ENCODE measurements around the gene ETF1.

The ETF1 gene

DNA sequence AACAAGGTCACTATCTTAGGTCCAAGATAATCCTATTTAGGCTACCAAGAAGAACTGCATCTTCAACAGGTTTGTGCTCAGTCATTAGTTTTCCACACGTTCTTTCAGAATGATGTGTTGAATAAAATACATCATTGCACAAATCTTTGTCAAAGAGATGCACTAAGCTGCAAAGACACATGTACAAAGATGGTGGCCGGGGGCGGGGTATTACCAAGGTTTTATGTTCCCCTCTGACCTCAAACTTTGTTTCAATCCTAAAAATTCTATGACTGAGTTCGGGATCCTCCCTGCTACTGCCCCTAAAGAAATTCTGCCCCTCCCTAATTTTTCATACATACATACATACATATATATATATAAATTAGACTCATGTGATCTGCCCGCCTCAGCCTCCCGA is 17.9 kb upstream of the ETF1 start:
- DNase-seq, result no peak

DNA sequence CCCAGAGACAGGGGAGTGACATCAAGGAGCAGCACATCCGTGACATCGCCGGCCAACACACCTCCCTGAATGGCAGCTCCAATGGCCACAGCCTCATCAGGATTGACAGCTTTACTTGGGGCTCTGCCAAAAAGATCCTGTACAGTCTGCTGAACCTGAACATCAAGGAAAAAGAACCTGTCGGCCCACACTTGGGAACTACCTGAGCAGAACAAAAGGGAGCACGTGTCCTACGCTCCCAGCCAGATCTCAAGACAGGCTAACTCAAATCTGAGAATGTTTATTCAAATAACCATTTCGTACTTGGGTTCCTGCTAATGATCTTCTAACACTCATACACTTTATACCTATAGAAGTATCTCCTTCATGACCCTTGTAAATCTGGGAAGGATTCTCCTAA is 16.9 kb upstream of the ETF1 start:
- no peak for DNase-seq

DNA sequence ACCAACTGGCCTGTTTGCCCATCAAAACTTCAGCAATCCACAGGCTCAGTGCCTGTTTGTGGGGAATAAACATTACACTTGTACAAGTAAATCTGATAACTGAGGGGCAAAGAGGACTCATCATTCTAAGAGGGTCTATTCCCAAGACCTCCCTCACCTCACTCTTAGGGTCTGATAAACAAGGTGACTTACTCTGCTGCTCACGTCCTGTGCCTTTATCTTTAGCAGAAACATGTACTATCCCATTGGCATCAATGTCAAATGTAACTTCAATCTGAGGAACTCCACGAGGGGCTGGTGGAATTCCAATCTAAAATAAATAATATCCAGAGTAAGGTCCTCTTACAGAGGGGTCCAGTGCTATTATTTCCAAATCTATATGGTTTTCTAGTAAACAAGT is 14.6 kb upstream of the ETF1 start:
- no peak for DNase-seq

DNA sequence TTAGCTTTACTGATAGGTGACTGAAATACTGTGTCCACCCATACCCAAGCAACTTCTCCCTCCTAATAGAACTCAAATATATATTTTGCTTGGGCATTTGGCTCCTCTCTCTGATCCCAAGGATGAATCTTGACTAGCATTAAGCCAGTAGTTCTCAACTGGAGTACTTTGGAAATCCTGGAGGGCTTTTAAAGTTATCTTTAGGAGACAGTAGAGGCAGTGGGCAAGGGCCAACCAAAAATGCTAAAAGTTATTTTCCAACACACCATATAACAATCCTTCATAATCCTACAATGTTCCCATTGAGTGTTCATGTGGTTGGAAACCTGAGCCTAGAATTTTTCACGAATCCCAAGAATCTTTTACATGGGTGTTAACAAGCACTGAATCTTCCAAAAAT is 11.1 kb upstream of the ETF1 start:
- no peak for DNase-seq

DNA sequence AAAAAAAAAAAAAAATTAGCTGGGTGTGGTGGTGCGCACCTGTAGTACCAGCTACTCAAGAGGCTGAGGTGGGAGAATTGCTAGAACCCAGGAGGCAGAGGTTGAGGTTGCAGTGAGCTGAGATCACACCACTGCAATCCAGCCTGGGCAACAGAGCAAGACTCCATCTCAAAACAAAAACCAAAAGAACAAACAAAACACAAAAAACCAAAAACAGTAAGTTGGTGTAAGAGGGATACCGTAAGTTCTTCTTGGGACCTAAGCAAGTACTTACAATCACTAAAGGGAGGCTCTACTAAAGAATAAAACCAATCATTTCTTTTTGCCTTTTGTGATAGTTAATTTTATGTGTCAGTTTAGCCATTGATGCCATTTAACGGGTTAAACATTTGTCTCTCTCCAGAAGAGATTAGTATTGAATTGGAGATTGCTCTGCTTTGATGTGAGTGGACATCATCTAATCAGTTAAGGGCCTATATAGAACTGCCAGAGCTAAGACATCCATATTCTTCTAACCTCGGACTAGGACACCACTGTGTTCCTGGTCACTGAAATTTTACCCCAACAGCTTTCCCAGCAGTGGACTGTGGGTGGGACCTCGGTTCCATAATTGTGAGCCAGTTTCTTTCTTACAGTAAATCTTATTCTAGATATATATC is 10.5 kb upstream of the ETF1 start:
- no peak for DNase-seq

DNA sequence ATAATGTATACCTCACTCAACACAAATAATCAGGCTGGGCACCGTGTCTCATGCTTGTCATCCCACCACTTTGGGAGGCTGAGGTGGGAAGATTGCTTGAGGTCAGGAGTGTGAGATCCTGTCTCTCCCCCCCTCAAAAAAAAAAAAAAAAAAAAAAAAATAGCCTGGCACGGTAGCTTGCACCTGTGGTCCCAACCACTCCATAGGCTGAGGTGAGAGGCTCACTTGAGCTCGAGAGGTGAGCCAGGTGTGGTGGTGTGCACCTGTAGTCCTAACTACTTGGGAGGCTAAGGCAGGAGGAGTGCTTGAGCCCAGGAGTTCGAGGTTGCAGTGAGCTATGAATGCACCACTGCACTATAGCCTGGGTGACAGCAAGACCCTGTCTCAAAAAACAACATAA is 9.6 kb upstream of the ETF1 start:
- no peak for DNase-seq

DNA sequence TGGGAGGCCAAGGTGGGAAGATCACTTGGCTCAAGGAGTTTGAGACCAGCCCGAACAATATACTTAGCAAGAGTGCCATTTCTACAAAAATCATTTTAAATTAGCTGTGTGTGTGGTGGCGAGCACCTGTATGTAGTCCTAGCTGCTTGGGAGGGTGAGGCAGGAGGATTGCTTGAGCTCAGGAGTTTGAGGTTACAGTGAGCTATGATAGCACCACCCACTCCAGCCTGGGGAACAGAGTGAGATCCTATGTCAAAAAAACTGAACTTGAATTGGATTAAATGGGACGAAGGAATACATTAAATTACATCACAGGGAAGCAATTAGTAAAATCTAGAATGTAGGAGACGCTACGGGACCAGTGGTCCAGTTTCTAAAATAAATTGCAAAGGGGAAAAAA is 6.4 kb upstream of the ETF1 start:
- no peak for DNase-seq

DNA sequence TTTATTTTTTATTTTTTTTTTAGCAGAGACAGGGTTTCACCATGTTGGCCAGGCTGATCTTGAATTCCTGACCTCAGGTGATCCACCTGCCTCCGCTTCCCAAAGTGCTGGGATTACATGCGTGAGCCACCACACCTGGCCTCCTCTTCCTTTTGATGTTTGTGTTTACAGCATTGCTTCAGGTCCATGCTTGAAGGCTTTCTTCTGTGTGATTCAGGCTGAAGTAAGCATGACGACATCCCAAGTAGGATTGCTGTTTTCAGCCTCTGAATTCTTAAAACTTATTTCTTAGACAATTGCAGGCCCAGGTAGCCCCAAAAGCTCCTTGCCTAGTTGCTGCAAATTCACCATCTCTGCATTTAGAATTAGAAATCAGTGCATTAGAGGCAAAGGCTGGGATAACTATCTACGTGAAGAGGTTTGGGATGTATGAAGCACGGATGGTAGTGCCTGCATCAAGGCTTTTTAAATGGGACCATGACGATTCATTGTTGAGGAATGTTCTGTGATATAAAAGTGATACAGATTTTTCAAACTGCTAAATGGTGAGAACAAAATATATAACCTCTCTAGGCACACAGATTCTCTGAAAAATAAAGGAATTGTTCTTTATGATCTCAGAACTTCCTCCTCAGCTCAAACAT is 3.0 kb upstream of the ETF1 start:
- no peak for DNase-seq

DNA sequence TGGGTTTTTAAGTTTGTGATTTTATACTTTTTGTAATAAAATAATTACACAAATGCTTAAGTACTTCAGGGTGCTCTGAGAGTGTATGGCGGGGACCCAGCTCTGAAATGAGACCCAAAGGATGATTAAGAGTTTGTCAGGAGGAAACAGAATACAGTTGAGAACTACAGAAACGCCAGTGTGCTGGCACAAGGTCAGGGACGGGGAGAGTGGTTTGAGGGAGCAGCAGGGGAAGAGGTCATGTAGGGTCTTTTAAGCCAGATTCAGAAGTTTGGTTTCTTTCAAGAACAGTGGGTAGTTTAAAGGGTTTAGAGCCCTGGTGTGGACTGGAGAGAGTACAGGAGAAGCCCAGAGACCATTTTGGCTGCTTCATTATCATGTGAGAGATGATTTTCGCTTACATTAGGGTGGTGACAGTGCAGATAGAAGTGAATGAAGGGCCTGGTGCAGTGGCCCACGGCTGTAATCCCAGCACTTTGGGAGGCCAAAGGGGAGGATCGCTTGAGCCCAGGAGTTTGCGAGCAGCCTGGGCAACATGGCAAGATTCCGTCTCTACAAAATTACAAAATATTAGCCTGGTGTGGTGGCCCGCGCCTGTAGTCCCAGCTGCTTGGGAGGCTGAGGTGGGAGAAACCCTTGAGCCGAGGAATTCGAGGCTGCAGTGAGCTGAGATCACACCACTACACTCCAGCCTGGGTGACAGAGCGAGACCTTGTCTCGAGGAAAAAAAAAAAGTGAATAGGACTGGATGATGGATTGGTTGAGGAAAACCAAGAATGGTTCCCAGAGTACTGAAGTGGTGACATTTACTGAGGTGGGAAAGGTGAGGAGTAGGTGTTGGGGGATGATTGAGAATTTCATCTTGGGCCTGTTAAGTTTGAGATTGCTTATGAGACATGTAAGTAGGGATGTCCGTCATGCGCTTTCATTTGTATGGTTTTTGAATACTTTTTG is 1.4 kb upstream of the ETF1 start:
- DNase-seq, result peak; percentile 39

DNA sequence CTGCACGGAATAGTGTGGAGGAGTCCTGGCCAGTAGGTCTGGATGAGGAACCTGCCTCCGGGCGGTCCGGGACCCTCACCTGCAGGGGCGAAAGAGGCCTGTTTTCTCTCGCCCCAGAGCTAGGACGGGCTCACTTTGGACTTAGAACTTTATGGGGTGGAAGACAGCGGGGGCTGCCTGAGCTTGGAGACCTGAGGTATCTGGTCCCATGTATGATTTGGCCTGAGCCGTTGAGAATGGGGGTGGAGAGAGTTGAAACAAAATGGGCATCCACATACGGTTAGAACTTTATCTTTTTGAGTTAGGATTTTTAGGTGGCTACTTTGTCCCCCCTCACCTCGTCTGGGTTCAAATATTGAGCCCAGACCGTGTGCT is 681 bp upstream of the ETF1 start:
- no peak for DNase-seq

DNA sequence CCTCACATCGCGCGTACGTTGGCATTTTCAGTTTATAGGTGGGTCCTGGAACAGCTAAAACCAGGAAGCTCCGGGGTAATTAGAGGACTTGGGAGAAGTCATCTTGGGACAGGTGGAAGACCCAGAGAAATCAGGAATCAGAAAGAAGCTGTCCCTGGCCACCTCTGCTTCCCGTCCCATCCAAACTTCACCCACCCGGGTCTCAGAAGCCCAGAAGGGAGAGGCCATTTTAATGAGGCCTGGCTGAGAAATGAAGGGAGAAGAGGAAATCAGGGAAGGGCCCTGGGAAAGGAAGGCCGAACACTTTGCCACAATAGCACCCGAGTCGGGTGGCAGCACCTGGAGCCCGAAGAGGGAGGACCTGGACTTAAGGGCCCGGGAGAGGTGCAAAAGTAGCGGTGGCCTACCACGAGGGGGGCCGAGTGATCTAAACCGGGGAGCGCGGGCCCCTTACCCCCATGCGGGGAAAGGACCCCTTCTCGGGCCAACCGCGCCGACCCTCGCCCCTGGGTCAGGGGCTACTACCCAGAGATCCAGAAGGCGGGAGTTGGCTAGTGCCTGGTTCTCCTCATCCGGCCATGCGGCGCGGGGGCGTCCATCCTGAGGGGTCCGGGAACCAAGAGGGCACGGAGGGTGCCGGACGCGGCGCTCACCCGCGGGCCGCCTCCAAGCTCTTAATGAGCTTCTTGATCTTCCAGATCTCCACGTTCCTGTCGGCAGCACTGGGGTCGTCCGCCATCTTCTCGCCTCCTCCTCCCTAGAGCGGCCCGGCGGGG is 668 bp downstream of the ETF1 start:
- DNase-seq, result no peak

DNA sequence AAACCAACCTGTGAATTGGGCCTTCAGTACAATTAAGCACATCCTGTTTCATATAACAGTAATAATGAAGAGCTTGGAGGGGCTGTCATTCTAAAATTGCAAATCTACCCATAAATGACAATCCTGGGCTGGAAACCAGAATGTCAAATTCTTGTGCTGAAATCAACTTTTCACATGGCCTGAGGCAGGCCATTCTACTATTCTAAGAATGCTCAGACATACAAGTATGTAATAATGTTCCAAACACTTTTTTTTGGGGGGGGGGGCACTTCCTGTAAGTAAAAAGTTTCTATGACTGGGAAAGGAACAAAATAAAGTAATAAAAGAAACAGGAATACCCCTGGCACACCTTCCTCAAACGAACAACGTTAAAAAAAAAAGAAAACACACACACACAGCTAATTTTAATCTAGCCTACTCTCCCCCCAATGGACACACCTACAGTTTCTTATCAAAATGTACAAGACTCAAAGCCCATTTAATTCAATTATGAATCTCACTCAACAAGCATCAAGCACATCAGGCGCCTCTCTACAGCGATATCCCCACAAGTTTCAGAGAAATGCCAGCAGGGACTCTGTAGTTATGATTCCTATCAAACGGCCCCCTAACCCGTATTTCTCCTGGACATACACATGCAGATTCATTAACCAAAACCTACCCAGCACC is 1.4 kb downstream of the ETF1 start:
- no peak for DNase-seq

DNA sequence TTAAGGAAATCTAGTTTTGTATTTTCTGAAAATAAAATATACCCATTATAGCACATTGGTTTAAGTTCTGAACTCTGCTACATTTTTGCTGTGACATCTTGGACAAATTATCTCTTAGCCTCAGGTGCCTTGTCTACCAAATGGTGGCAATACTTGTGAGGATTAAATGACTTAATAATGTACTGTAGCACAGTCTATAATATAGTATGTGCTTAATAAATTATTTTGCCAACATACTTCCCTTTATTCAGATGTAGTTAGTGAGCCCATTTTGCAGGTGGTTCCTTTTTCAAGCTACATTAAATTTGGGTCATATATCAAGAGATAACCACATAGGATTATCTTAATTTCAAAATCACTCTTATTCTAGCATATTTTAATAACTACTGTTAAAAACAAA is 3.2 kb downstream of the ETF1 start:
- no peak for DNase-seq

DNA sequence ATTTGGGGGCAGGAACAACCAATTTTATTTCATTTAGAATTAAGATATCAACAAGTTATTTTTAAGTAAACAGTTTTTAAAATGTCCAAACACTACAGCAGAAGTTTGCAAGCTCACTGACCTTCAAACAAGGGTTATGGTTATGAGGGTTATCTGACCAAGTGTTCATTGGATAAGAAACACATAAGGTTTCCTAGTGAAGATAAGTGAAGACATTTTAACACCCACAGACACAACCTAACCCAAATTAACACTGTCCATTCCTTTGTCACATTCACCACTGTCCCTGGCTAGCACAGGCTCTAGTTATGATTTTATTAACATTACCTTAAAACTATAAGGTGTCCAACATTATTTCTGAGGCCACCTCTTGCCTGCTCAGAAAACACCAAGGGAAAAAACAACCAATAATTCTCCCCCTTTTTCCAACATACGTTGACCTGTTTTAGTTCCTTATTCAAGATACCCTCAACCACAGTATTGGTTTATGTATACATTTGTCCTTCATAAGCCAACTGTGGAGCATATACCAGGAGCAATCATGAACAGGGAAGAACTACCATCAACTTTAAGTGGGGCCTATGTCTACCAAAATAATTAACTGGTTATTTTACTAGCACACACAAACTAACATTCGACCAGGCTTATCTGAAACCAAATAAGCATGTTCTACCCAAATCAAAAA is 4.0 kb downstream of the ETF1 start:
- DNase-seq, result no peak

DNA sequence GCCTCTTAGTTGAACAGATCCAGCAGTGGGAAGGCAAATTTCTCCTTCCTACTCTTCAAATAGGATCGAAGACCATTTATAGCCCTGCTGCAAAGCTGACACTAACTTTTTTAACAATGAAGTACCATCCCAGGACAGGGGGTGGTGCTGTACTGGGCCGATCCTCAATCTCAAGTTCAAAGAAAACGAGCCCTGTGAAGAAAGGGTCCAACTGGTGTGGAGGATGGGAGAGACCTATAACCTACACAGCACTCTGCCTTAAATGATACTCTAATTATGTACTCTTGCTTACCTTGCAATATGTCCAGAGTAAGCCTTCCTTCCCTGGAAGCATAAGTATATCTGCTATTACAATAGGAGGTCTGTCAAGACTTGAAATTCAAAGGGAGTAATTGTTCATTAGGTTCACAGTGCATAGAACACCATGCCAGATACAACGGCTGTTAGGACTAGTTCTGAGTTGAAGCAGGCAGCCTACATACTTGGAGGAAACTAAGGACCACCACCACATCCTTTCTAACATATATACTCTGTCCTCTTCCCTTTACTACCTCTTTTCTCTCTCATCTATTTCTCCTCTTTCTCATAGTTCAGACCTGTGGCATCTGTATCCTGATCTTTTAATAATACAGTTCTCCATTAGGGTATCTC is 6.2 kb downstream of the ETF1 start:
- DNase-seq, result no peak

DNA sequence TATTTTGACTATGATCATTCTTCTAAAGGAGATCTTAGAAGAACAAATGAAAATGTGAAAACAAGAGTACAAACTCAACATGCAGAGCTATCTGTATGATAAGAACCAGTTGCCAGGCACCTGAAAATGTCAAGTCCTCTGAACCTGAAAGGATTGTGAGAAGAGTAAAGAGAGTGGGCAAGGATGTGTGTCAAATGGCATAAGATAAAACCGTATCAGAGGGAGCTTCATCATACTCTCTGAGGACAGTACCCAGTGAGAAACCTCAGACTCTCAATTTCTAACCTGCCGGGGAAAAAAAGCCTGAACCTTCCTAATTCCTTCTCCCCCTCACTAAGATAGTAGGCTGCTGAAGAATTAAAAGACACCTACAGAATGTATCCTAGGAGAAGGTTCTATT is 6.8 kb downstream of the ETF1 start:
- DNase-seq, result no peak

DNA sequence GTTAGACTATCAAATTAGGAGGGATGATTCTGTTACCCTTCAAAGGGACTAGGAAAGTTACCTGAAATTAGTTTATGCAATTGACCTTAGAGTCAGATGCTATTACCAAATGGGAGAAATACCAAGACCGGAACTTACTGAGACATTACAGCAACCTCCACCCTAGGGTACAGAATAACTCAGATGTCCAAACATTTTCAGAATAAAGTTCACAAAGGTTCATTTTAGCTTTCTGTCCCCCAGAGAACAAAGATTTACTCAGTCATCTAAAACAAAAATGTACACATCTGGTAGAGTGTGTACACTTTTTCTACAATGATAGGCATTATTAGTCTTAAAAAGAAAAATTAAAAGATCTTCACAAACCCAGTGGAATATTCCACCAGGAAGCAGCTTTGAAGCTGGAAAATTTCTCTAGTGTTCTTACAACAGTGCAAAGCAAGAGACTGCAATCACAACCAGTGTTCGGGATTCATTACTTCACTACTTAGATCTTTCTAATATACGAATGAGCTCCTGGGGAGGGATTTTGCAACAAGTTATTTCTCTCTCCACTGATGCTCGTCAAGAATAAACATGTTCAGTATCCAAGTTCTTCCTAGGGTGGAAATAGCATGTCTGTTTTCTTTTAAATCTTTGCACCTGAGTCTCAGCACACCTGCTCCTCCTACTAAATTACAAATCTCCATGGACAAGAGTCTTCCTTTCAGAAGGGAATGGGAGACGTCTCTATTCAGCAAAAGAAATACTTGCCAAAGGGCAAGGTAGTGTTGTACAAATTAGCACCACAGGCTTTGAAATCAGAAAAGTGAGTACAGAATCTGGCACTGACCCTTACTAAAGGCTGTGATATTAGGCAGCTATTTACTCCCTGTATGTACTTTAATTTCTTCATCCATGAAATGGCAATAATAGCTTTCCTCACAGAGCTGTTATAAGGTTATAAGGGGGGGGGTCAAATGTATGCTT is 8.8 kb downstream of the ETF1 start:
- DNase-seq, result no peak

DNA sequence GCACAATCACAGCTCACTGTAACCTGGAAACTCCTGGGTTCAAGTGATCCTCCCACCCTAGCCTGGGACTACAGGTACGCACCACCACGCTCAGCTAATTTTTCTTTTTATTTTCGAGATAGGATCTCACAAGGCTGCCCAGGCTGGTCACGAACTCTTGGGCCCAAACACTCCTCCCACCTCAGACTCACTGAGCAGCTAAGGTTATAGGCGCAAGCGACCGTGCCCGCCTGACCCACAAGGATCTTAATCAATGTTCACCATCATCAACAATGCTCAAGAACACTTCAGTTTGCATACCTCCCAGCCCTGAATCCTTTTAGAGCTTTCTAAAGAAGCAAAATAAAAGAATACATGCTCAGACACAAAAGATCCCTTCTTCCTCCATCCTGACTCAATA is 13.2 kb downstream of the ETF1 start:
- no peak for DNase-seq

DNA sequence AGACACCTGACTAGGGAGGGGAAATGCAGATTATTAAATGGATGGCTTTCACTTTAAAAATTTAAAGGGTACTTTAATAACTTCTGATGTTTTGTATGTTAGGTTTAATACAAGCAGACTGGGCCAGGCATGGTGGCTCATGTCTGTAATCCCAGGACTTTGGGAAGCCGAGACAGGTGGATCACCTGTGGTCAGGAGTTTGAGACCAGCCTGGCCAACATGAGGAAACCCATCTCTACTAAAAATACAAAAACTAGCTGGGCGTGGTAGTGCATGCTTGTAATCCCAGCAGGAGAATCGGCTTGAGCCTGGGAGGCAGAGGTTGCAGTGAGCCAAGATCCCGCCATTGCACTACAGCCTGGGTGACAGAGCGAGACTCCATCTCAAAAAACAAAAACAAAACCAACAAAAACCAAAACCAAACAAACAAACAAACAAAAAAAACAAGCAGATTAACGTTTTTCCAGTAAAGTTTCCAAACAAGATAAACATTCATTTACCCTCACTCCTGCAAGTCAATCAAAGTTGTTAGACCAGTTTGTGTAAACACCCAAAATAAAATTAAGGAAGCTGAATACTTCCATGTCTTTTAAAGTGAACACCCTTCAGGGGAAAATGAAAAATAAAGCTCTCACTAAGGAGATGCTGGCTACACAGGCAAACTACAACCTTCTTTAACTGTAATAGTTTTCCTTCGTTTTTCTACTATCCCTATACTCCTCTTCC is 14.1 kb downstream of the ETF1 start:
- no peak for DNase-seq

DNA sequence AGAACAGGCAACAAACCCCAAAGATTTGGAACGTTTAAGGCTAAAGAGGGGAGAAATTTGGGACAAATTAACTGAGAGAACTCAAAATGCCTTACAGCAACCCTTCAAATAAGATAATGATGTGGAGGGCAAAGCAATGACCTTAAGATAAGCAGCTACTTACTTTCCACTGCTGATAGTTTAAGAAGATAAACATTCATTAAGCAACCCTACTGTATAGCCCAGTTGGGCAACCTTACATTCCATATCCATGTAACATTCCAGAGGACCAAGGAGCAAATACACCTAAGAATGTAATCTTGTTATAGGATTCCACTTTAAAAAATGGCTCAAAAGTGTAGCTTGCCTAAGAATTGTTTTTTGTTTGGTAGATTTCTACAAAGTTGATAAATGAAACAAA is 14.8 kb downstream of the ETF1 start:
- no peak for DNase-seq

All from femur (tissue), 1 donor.